HG02588 (cell line): ENCODE data around the gene SLC39A11.
"Not testable (repeated sequence)": the region's sequence is repeated elsewhere in the genome, so short reads cannot be mapped to it uniquely, and the experiment has no call there.

Source experiments
- ATAC-seq: cut with Tn5 transposase; IDR thresholded peaks from one replicate; pipeline ENCODE4 v1.9.1; 2021; ENCODE audit warnings: mild to moderate bottlenecking, moderate library complexity; ENCODE audit not compliant: unreplicated experiment

SLC39A11 gene

GRCh38 chr17:73111386-73111785 lies 18.9 kb upstream of the SLC39A11 start:
- no peak for ATAC-seq

GRCh38 chr17:73107191-73107590 lies 14.7 kb upstream of the SLC39A11 start:
- ATAC-seq: no peak

GRCh38 chr17:73105431-73105830 lies 12.9 kb upstream of the SLC39A11 start:
- ATAC-seq: no peak

- ATAC-seq: no peak
Observed at GRCh38 chr17:73104450-73104849, 12.0 kb upstream of the SLC39A11 start.

- no peak for ATAC-seq
Observed at GRCh38 chr17:73103641-73104335, 11.3 kb upstream of the SLC39A11 start.

- ATAC-seq: no peak
Observed at GRCh38 chr17:73101031-73101430, 8.5 kb upstream of the SLC39A11 start.

GRCh38 chr17:73100363-73100762 lies 7.9 kb upstream of the SLC39A11 start:
- ATAC-seq: no peak

- ATAC-seq: no peak
Observed at GRCh38 chr17:73099511-73099910, 7.0 kb upstream of the SLC39A11 start.

- no peak for ATAC-seq
Observed at GRCh38 chr17:73098919-73099318, 6.4 kb upstream of the SLC39A11 start.

- not testable (repeated sequence) for ATAC-seq
Observed at GRCh38 chr17:73097973-73098765, 5.7 kb upstream of the SLC39A11 start.

- no peak for ATAC-seq
Observed at GRCh38 chr17:73096866-73097265, 4.4 kb upstream of the SLC39A11 start.

GRCh38 chr17:73096211-73096610 lies 3.7 kb upstream of the SLC39A11 start:
- ATAC-seq: no peak

GRCh38 chr17:73093286-73093685 lies 798 bp upstream of the SLC39A11 start:
- ATAC-seq: no peak

GRCh38 chr17:73091770-73092522 lies 542 bp downstream of the SLC39A11 start:
- ATAC-seq: no peak

- no peak for ATAC-seq
Observed at GRCh38 chr17:73091410-73091769, 1.1 kb downstream of the SLC39A11 start.

GRCh38 chr17:73090396-73091202 lies 1.9 kb downstream of the SLC39A11 start:
- no peak for ATAC-seq

GRCh38 chr17:73089322-73090317 lies 2.9 kb downstream of the SLC39A11 start:
- no peak for ATAC-seq

- no peak for ATAC-seq
Observed at GRCh38 chr17:73088561-73088960, 3.9 kb downstream of the SLC39A11 start.

- ATAC-seq: no peak
Observed at GRCh38 chr17:73083432-73083831, 9.1 kb downstream of the SLC39A11 start.

GRCh38 chr17:73074566-73074965 lies 17.9 kb downstream of the SLC39A11 start:
- no peak for ATAC-seq
